ENCODE measurements around the gene PRKG2.

PRKG2 gene

GRCh38 chr4:81131563-81131962, 83.5 kb downstream of the PRKG2 start:
- Histone ChIP-seq H3K36me3 (no peaks in the 10 kb centered on the region), H3K4me1 (peaks cover 0 to 14% (median 0%) of the 10 kb centered on the region in 4 donors)
- intact Hi-C loops (cut with DNase I; ENCODE audit: low total_unique reads): no loop called here

GRCh38 chr4:81131066-81131465, 84.0 kb downstream of the PRKG2 start:
- H3K9me3 ChIP-seq: no peaks in the 10 kb centered on the region
- H3K27me3 ChIP-seq: no peaks in the 10 kb centered on the region
- DNase-seq: no peak
- intact Hi-C loops (cut with DNase I; ENCODE audit: low total_unique reads): no loop called here
- peaks cover 0 to 9% (median 0%) of the 10 kb centered on the region in 4 donors for H3K4me1 ChIP-seq
- H3K36me3 ChIP-seq: no peaks in the 10 kb centered on the region
- TF ChIP-seq CTCF (IDR thresholded peaks at IDR 0.05): no peak
- H3K4me3 ChIP-seq: no peak overlapping the region
- no peak overlapping the region for H3K27ac ChIP-seq

More at GRCh38 chr4:81131563-81131962, 83.5 kb downstream of the PRKG2 start:
- no peak overlapping the region for H3K4me3 ChIP-seq
- H3K27ac ChIP-seq: no peak overlapping the region
- no peak for DNase-seq
- TF ChIP-seq CTCF (IDR thresholded peaks at IDR 0.05): no peak
- H3K27me3 ChIP-seq: no peaks in the 10 kb centered on the region
- no peaks in the 10 kb centered on the region for H3K9me3 ChIP-seq

GRCh38 chr4:81130569-81130968, 84.5 kb downstream of the PRKG2 start:
- Histone ChIP-seq H3K4me3 (no peak overlapping the region), H3K27ac (no peak overlapping the region), H3K9me3 (no peaks in the 10 kb centered on the region), H3K27me3 (no peaks in the 10 kb centered on the region), H3K36me3 (no peaks in the 10 kb centered on the region), H3K4me1 (peaks cover 0 to 4% (median 0%) of the 10 kb centered on the region in 4 donors)
- TF ChIP-seq CTCF (IDR thresholded peaks at IDR 0.05): no peak
- no peak for DNase-seq
- intact Hi-C loops (cut with DNase I; ENCODE audit: low total_unique reads): no loop called here

- no peak for DNase-seq
- TF ChIP-seq CTCF (IDR thresholded peaks at IDR 0.05): no peak
- Histone ChIP-seq H3K9me3 (no peaks in the 10 kb centered on the region), H3K4me1 (no peaks in the 10 kb centered on the region), H3K27ac (no peak overlapping the region), H3K4me3 (no peak overlapping the region), H3K27me3 (no peaks in the 10 kb centered on the region), H3K36me3 (no peaks in the 10 kb centered on the region)
- intact Hi-C loops (cut with DNase I; ENCODE audit: low total_unique reads): no loop called here
Measured at GRCh38 chr4:81120055-81120454, 95.0 kb downstream of the PRKG2 start.

GRCh38 chr4:81118086-81118485, 96.9 kb downstream of the PRKG2 start:
- no peaks in the 10 kb centered on the region for H3K4me1 ChIP-seq
- DNase-seq: no peak
- no peaks in the 10 kb centered on the region for H3K9me3 ChIP-seq
- intact Hi-C loops (cut with DNase I; ENCODE audit: low total_unique reads): no loop called here
- H3K27me3 ChIP-seq: no peaks in the 10 kb centered on the region
- no peak for TF ChIP-seq CTCF (IDR thresholded peaks at IDR 0.05)
- H3K27ac ChIP-seq: no peak overlapping the region
- H3K4me3 ChIP-seq: no peak overlapping the region
- H3K36me3 ChIP-seq: no peaks in the 10 kb centered on the region

GRCh38 chr4:81116566-81116965, 98.5 kb downstream of the PRKG2 start:
- no peak overlapping the region for H3K4me3 ChIP-seq
- no peak for TF ChIP-seq CTCF (IDR thresholded peaks at IDR 0.05)
- no peaks in the 10 kb centered on the region for H3K36me3 ChIP-seq
- no peaks in the 10 kb centered on the region for H3K9me3 ChIP-seq
- H3K27ac ChIP-seq: no peak overlapping the region
- no peaks in the 10 kb centered on the region for H3K4me1 ChIP-seq
- H3K27me3 ChIP-seq: no peaks in the 10 kb centered on the region
- intact Hi-C loops (cut with DNase I; ENCODE audit: low total_unique reads): no loop called here
- no peak for DNase-seq
